ENCODE measurements around the gene BRF1. TPM values are rescaled to one million over a fixed set of nuclear protein-coding genes. Genes with fewer than 3 reads are reported as not detected.

BRF1 gene
- total and polyA plus RNA-seq, 5 experiments from 2014 or later: 7.1 to 63.5 (median 10.9) TPM

- Mint-ChIP-seq H3K27me3 (peaks cover 0 to 14% (median 10%) of the 10 kb centered on the region in 5 donors), H3K4me1 (peaks cover 11 to 44% (median 33%) of the 10 kb centered on the region in 4 donors), H3K27ac (no peak overlapping the region), H3K4me3 (peak overlapping the region in 1 of 10 donors; percentile 4), H3K36me3 (peaks cover 0 to 3% (median 0%) of the 10 kb centered on the region in 3 donors), H3K9me3 (no peaks in the 10 kb centered on the region)
- DNase-seq (no peak), ATAC-seq (no peak)
- POLR2A ChIA-PET: interaction anchor here (0.7 kb wide), 1 partner anchor 76 kb away, joined by 3 read pairs; the partner anchor contains the start of gene BTBD6
Measured at GRCh38 chr14:105172476-105172875, 128.3 kb downstream of the BRF1 start.

- Mint-ChIP-seq H3K36me3 (peaks cover 0 to 3% (median 0%) of the 10 kb centered on the region in 3 donors), H3K27ac (peak overlapping the region in 1 of 10 donors; percentile 9), H3K4me3 (peak overlapping the region in 1 of 10 donors; percentile 20), H3K27me3 (peaks cover 2 to 21% (median 17%) of the 10 kb centered on the region in 5 donors), H3K9me3 (no peaks in the 10 kb centered on the region), H3K4me1 (peaks cover 12 to 36% (median 31%) of the 10 kb centered on the region in 4 donors)
- ATAC-seq (no peak), DNase-seq (no peak)
- POLR2A ChIA-PET: no interaction called here
Measured at GRCh38 chr14:105171004-105171673, 129.7 kb downstream of the BRF1 start.

GRCh38 chr14:105169776-105170655 lies 130.8 kb downstream of the BRF1 start:
- peaks cover 2 to 25% (median 17%) of the 10 kb centered on the region in 5 donors for H3K27me3 Mint-ChIP-seq
- POLR2A ChIA-PET: interaction anchor here (1.3 kb wide), 1 partner anchor 25 kb away, joined by 4 read pairs; no protein-coding TSS in a partner anchor
- H3K36me3 Mint-ChIP-seq: peaks cover 0 to 3% (median 0%) of the 10 kb centered on the region in 3 donors
- ATAC-seq (no peak), DNase-seq (no peak)
- no peaks in the 10 kb centered on the region for H3K9me3 Mint-ChIP-seq
- peak overlapping the region in 2 of 10 donors; percentile 10 to 35 for H3K27ac Mint-ChIP-seq
- peaks cover 12 to 35% (median 30%) of the 10 kb centered on the region in 4 donors for H3K4me1 Mint-ChIP-seq
- peak overlapping the region; percentile 37 to 87 (median 72) for H3K4me3 Mint-ChIP-seq

- POLR2A ChIA-PET: interaction anchor here (1.3 kb wide), 1 partner anchor 26 kb away, joined by 4 read pairs; no protein-coding TSS in a partner anchor
- H3K36me3 Mint-ChIP-seq: peaks cover 0 to 3% (median 0%) of the 10 kb centered on the region in 3 donors
- peaks cover 2 to 25% (median 17%) of the 10 kb centered on the region in 5 donors for H3K27me3 Mint-ChIP-seq
- H3K9me3 Mint-ChIP-seq: no peaks in the 10 kb centered on the region
- H3K4me3 Mint-ChIP-seq: peak overlapping the region; percentile 32 to 85 (median 70)
- ATAC-seq: peak; percentile 45
- H3K4me1 Mint-ChIP-seq: peaks cover 8 to 25% (median 20%) of the 10 kb centered on the region in 4 donors
- peak in 3 of 10 donors; percentile 24 to 40 (median 30) for DNase-seq
- H3K27ac Mint-ChIP-seq: peak overlapping the region in 1 of 10 donors; percentile 10
Measured at GRCh38 chr14:105168979-105169507, 131.8 kb downstream of the BRF1 start.

GRCh38 chr14:105168496-105168978 lies 132.3 kb downstream of the BRF1 start, which contains the start of gene JAG2:
Gene JAG2 (minus strand): TSS chr14:105168776. CDS start chr14:105168420, 356 bp downstream.
- Mint-ChIP-seq H3K4me3 (peak within 1 kb of the TSS; percentile 37 to 87 (median 74)), H3K36me3 (peaks cover 0 to 3% (median 0%) of the 10 kb centered on the region in 3 donors), H3K27ac (peak within 1 kb of the TSS in 2 of 10 donors; percentile 10 to 35), H3K27me3 (peaks cover 2 to 25% (median 17%) of the 10 kb centered on the region in 5 donors), H3K4me1 (peaks cover 8 to 25% (median 19%) of the 10 kb centered on the region in 4 donors), H3K9me3 (no peaks in the 10 kb centered on the region)
- peak in 4 of 10 donors; percentile 33 to 48 (median 42) for DNase-seq
- POLR2A ChIA-PET: no interaction called here
- peak; percentile 65 for ATAC-seq

- ATAC-seq (peak in 1 of 2 donors; percentile 4), DNase-seq (no peak)
- peaks cover 2 to 25% (median 17%) of the 10 kb centered on the region in 5 donors for H3K27me3 Mint-ChIP-seq
- POLR2A ChIA-PET: no interaction called here
- H3K4me3 Mint-ChIP-seq: peak overlapping the region in 8 of 10 donors; percentile 22 to 74 (median 54)
- H3K4me1 Mint-ChIP-seq: peaks cover 8 to 25% (median 17%) of the 10 kb centered on the region in 4 donors
- peaks cover 0 to 3% (median 0%) of the 10 kb centered on the region in 3 donors for H3K36me3 Mint-ChIP-seq
- no peak overlapping the region for H3K27ac Mint-ChIP-seq
- H3K9me3 Mint-ChIP-seq: no peaks in the 10 kb centered on the region
Measured at GRCh38 chr14:105168093-105168420, 132.7 kb downstream of the BRF1 start.

- Mint-ChIP-seq H3K4me3 (peak overlapping the region in 9 of 10 donors; percentile 22 to 74 (median 50)), H3K36me3 (peaks cover 0 to 3% (median 0%) of the 10 kb centered on the region in 3 donors), H3K9me3 (no peaks in the 10 kb centered on the region), H3K27me3 (peaks cover 2 to 25% (median 17%) of the 10 kb centered on the region in 5 donors), H3K27ac (no peak overlapping the region), H3K4me1 (peaks cover 8 to 25% (median 17%) of the 10 kb centered on the region in 4 donors)
- no peak for DNase-seq
- POLR2A ChIA-PET: no interaction called here
- ATAC-seq: peak in 1 of 2 donors; percentile 25
Measured at GRCh38 chr14:105167303-105168092, 133.3 kb downstream of the BRF1 start.

- Mint-ChIP-seq H3K27me3 (peaks cover 2 to 25% (median 17%) of the 10 kb centered on the region in 5 donors), H3K36me3 (peaks cover 0 to 3% (median 0%) of the 10 kb centered on the region in 3 donors), H3K4me3 (peak overlapping the region in 8 of 10 donors; percentile 32 to 69 (median 50)), H3K27ac (no peak overlapping the region), H3K9me3 (no peaks in the 10 kb centered on the region), H3K4me1 (peaks cover 6 to 21% (median 15%) of the 10 kb centered on the region in 4 donors)
- DNase-seq (no peak), ATAC-seq (no peak)
- POLR2A ChIA-PET: no interaction called here
Measured at GRCh38 chr14:105166571-105167302, 134.1 kb downstream of the BRF1 start.

- Mint-ChIP-seq H3K36me3 (peaks cover 0 to 3% (median 0%) of the 10 kb centered on the region in 3 donors), H3K27me3 (peaks cover 2 to 25% (median 17%) of the 10 kb centered on the region in 5 donors), H3K27ac (no peak overlapping the region), H3K4me3 (peak overlapping the region in 3 of 10 donors; percentile 7 to 63 (median 18)), H3K4me1 (peaks cover 5 to 16% (median 11%) of the 10 kb centered on the region in 4 donors), H3K9me3 (no peaks in the 10 kb centered on the region)
- no peak for ATAC-seq
- POLR2A ChIA-PET: no interaction called here
- DNase-seq: no peak
Measured at GRCh38 chr14:105165761-105166485, 134.9 kb downstream of the BRF1 start.

- Mint-ChIP-seq H3K36me3 (peaks cover 0 to 3% (median 0%) of the 10 kb centered on the region in 3 donors), H3K27me3 (peaks cover 2 to 25% (median 14%) of the 10 kb centered on the region in 5 donors), H3K4me1 (peaks cover 5 to 11% (median 7%) of the 10 kb centered on the region in 4 donors), H3K4me3 (no peak overlapping the region), H3K9me3 (no peaks in the 10 kb centered on the region), H3K27ac (no peak overlapping the region)
- POLR2A ChIA-PET: no interaction called here
- ATAC-seq (no peak), DNase-seq (no peak)
Measured at GRCh38 chr14:105165134-105165704, 135.6 kb downstream of the BRF1 start.
